ENCODE results near the gene CADPS2.

DNA sequence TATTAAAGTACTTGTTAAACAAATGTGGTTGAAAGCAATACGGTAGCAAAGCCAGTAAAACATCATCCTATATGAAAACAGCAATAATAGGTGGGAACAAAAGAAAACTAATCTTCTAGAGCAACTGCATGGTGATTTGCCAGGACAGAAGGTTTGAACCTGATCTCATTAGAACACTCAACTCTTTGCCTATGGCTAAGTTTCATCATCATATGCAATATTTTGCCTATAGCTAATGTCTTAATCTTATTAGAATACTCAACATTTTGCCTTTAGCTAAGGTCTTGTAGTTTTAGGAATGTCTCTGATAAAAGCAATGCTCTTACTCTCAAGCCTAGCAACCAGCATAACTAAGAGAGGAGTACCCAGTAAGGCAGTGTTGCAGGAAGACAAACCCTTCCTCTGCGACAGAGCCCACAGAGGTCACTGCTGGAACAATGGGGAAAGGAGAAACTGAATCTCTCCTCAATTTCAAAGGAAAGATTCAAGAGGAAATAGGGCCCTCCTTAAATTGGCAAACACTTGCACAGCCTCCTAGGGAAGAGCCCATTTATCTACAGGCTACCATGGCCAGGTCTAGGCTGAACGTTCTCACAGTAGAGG, 38.3 kb downstream of the CADPS2 start:
- no peak for TF ChIP-seq CTCF (IDR thresholded peaks at IDR 0.05)
- no peak for TF ChIP-seq POLR2A (IDR thresholded peaks at IDR 0.05)

Measured in body of pancreas (tissue), 4 donors.